Activated naive CD4-positive, alpha-beta T cell treated with anti-CD3 and anti-CD28 coated beads, Interleukin-2, amount 50 U/mL, for 72 hours (primary cell): ENCODE data around the gene GABBR1. TPM values are rescaled to one million over a fixed set of nuclear protein-coding genes. Genes with fewer than 3 reads are reported as not detected.

Experiments
- ATAC-seq, 2 donors: fragments of 150-1000 bp; cut with Tn5 transposase; 2 replicates each; pipeline ENCODE4 v1.10.0; 2021; ENCODE audit warnings: mild to moderate bottlenecking in 2 of 2, moderate library complexity in 2 of 2
- DNase-seq, 2 donors: peaks; one replicate each; pipeline ENCODE4 v3.0.0; 2021 to 2022; ENCODE audit warnings: low spot score in 2 of 2
- H3K27ac Mint-ChIP-seq, 2 donors: one replicate each; pipeline ENCODE4 v1.8.0; 2022; ENCODE audit warnings: mild to moderate bottlenecking in 2 of 2, mixed read lengths in 2 of 2
- H3K36me3 Mint-ChIP-seq, 2 donors: one replicate each; pipeline ENCODE4 v1.8.0; 2022; ENCODE audit warnings: mixed read lengths in 2 of 2
- H3K9me3 Mint-ChIP-seq, 2 donors: one replicate each; pipeline ENCODE4 v1.8.0; 2022; ENCODE audit warnings: mixed read lengths in 2 of 2
- total RNA-seq, 2 donors: library from RNA; stranded (reverse); gene quantifications; one replicate each; pipeline ENCODE4 v1.2.3, GENCODE V29; 2022

The GABBR1 gene
- total RNA-seq, 2 donors from 2014 or later, result 21.7 to 25.3 TPM

GRCh38 chr6:29528988-29529560 lies 103.9 kb downstream of the GABBR1 start:
- Mint-ChIP-seq H3K36me3 (no peaks in the 10 kb centered on the region), H3K9me3 (no peaks in the 10 kb centered on the region), H3K27ac (peak overlapping the region in 1 of 2 donors; percentile 89)
- ATAC-seq, result no peak
- no peak for DNase-seq

- ATAC-seq (no peak), DNase-seq (no peak)
- Mint-ChIP-seq H3K9me3 (no peaks in the 10 kb centered on the region), H3K27ac (peak overlapping the region in 1 of 2 donors; percentile 41), H3K36me3 (no peaks in the 10 kb centered on the region)
Measured at GRCh38 chr6:29528300-29528931, 104.6 kb downstream of the GABBR1 start.

- DNase-seq, result no peak
- no peaks in the 10 kb centered on the region for H3K9me3 Mint-ChIP-seq
- ATAC-seq, result no peak
- no peak overlapping the region for H3K27ac Mint-ChIP-seq
- no peaks in the 10 kb centered on the region for H3K36me3 Mint-ChIP-seq
Measured at GRCh38 chr6:29527564-29527963, 105.4 kb downstream of the GABBR1 start.

- Mint-ChIP-seq H3K27ac (no peak overlapping the region), H3K9me3 (no peaks in the 10 kb centered on the region), H3K36me3 (no peaks in the 10 kb centered on the region)
- DNase-seq, result no peak
- no peak for ATAC-seq
Measured at GRCh38 chr6:29527126-29527525, 105.9 kb downstream of the GABBR1 start.

- H3K9me3 Mint-ChIP-seq, result peaks cover 0 to 3% of the 10 kb centered on the region in 2 donors
- ATAC-seq (no peak), DNase-seq (no peak)
- H3K27ac Mint-ChIP-seq, result no peak overlapping the region
- no peaks in the 10 kb centered on the region for H3K36me3 Mint-ChIP-seq
Measured at GRCh38 chr6:29525311-29525639, 107.7 kb downstream of the GABBR1 start.

DNA sequence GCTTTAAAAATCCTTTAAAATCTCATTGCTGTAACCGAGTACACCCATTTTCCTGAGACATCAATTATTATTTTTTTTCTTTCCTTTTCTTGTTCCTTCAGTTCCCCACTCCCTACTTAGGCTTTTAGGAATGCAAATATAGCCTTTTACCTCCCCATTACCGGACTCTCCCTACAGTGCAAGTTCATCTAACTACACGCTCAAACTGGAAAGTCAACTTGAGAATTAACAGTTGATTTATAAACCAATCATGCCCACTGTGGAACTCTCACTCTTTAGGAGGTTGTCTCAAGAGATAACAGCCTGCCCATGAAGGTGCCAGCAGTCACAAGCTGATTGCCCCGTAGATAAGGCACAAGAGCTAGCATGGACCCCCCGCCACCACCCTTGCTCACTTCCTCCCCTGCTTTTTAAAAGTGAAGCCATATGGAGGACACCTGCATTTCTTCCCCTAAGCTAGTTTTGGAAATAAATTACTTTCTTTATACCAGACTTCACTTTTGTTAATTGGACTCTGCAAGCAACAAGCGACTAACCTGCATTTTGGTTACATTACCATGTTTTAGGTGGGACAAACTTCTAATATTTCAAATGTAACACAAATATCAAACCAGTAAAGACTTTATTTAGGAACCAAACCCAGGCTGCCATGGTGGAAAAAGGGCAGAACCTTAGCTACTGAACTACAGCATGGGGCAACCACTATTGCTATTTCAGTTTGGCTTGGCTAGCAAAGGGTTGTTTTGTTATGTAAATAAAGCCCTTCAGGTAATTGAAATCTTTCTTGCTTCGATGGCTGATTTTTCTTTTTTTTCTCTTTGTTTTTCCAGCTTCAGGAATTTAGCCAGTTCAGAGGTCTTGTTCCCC lies 108.3 kb downstream of the GABBR1 start:
- Mint-ChIP-seq H3K27ac (no peak overlapping the region), H3K9me3 (peaks cover 0 to 3% of the 10 kb centered on the region in 2 donors), H3K36me3 (no peaks in the 10 kb centered on the region)
- ATAC-seq (no peak), DNase-seq (no peak)

- no peak overlapping the region for H3K27ac Mint-ChIP-seq
- no peak for ATAC-seq
- DNase-seq, result no peak
- H3K36me3 Mint-ChIP-seq, result no peaks in the 10 kb centered on the region
- peaks cover 0 to 3% of the 10 kb centered on the region in 2 donors for H3K9me3 Mint-ChIP-seq
Measured at GRCh38 chr6:29524044-29524443, 108.9 kb downstream of the GABBR1 start.

DNA sequence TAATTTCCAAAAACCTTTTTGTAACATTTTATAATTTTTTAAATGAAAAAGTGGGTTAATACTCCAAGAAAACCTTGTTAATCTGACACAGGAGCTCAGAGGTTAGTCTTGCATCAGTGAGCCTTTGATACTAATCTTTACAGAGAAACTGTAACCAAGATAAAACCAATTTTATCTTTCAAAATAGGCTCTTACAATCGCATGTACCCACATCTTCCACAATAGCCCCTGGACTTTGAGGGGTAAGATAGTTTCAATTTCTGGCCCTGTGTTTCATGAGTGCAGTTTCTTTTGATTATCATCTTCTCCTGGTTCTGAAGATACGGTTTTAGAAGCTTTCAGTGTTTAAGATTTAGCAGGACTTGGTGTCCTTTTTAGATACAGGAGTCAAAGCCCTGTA lies 110.8 kb downstream of the GABBR1 start:
- ATAC-seq (no peak), DNase-seq (no peak)
- Mint-ChIP-seq H3K9me3 (peaks cover 0 to 3% of the 10 kb centered on the region in 2 donors), H3K27ac (no peak overlapping the region), H3K36me3 (no peaks in the 10 kb centered on the region)

GRCh38 chr6:29521006-29521680 lies 111.8 kb downstream of the GABBR1 start:
- DNase-seq (no peak), ATAC-seq (no peak)
- H3K9me3 Mint-ChIP-seq, result peaks cover 0 to 3% of the 10 kb centered on the region in 2 donors
- no peak overlapping the region for H3K27ac Mint-ChIP-seq
- H3K36me3 Mint-ChIP-seq, result no peaks in the 10 kb centered on the region

DNA sequence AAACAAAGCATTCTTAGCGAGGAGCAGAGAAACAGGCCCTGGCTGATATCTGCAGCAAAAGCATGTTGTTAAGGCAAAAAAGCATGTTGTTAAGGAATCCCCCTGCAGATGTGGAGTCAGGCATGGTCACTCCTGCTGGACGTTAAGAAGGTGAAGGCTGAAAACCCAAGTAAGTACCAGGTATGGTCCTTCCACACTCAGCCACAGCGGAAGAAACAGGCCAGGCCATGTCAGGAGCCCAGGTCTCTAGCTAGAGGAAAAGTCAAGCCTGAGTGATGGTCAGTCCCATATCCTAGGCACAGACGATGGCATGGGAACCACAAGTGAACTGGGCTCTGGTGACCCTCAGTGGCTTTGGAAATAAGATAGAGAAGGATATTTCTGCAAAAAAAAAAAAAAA lies 112.8 kb downstream of the GABBR1 start:
- ATAC-seq (no peak), DNase-seq (no peak)
- Mint-ChIP-seq H3K27ac (no peak overlapping the region), H3K36me3 (no peaks in the 10 kb centered on the region), H3K9me3 (peaks cover 0 to 3% of the 10 kb centered on the region in 2 donors)

- no peaks in the 10 kb centered on the region for H3K36me3 Mint-ChIP-seq
- ATAC-seq, result no peak
Measured at GRCh38 chr6:29519291-29520010, 113.5 kb downstream of the GABBR1 start.

DNA sequence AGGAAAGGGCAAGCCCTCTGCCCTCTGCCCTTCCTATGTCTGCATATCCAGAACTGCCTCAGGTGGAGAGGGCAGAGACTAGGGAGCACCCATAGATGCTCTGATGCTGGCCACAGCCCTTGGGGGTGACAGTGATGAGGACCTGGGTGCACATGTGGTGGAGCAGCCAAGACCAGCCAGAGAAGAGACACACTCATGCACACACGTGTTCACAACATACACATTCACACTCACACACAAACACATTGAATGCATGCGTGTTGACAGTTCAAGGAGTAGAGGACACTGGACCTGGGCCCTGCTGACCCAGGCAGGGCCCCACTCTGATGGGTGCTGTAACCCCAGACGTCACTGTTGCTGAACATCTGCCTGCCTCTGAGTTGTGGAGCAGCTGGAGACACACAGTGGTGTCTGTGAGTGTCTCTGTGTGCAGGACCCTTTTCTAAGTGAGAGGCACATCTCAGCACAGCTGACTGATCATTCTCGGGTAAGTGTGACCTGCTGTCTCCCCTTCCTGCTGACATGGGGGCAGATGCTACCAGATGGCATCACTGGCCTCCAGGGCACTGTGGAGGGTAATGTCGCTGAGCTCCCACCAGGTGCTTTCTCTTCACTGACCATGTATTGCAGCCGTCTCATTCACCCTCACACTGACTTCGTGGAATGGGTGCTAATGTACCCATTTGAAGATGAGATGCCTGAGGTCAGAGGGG lies 115.1 kb downstream of the GABBR1 start:
- ATAC-seq, result no peak
- Mint-ChIP-seq H3K27ac (no peak overlapping the region), H3K9me3 (peaks cover 0 to 3% of the 10 kb centered on the region in 2 donors), H3K36me3 (no peaks in the 10 kb centered on the region)
- no peak for DNase-seq

More at GRCh38 chr6:29519291-29520010, 113.5 kb downstream of the GABBR1 start:
- peaks cover 0 to 3% of the 10 kb centered on the region in 2 donors for H3K9me3 Mint-ChIP-seq
- DNase-seq, result no peak
- H3K27ac Mint-ChIP-seq, result no peak overlapping the region

DNA sequence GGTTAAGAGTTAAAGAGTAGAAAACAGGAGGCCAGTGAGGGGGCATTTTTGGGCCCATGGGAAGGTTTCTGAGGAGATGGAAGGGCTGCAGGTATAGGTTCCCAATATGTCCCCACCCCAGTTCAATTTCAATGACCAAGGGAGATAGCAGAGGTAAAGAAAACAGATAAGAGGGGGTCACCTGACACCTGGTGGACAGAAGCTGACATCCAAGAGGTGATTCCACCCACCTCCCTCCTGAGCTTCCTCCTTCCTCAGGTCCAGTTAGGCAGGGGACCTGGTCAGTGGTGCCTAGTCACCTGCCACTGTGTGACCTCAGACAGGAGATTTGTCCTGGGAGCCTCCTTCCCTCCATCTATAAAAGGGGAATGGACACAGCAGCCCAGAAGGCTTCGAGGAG lies 115.7 kb downstream of the GABBR1 start:
- Mint-ChIP-seq H3K36me3 (no peaks in the 10 kb centered on the region), H3K9me3 (peaks cover 0 to 3% of the 10 kb centered on the region in 2 donors), H3K27ac (no peak overlapping the region)
- ATAC-seq (no peak), DNase-seq (no peak)

DNA sequence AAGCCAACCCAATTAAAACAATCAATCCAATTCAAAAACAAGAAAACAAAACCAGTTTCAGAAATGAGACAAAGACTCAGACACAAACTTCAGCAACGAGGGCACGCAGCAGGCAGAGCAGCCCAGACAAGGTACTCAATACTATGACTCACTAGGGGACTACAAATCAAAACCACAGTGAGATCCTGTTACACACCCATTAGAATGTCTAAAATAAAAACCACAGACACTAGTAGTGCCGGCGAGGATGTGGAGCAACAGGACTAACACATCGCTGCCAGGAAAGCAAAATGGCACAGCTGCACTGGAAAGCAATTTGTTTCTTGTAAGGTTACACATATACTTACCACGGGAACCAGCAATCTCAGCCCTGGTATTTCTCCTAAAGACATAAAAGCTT lies 116.9 kb downstream of the GABBR1 start:
- no peaks in the 10 kb centered on the region for H3K9me3 Mint-ChIP-seq
- H3K27ac Mint-ChIP-seq, result no peak overlapping the region
- no peaks in the 10 kb centered on the region for H3K36me3 Mint-ChIP-seq
- peak in 1 of 2 donors; percentile 33 for DNase-seq
- ATAC-seq, result peak; percentile 99 to 100

GRCh38 chr6:29510746-29511300 lies 122.2 kb downstream of the GABBR1 start:
- no peaks in the 10 kb centered on the region for H3K9me3 Mint-ChIP-seq

GRCh38 chr6:29510202-29510601 lies 122.8 kb downstream of the GABBR1 start:
- no peaks in the 10 kb centered on the region for H3K9me3 Mint-ChIP-seq
- ATAC-seq, result no peak
- H3K27ac Mint-ChIP-seq, result no peak overlapping the region
- no peaks in the 10 kb centered on the region for H3K36me3 Mint-ChIP-seq
- DNase-seq, result no peak

More at GRCh38 chr6:29510746-29511300, 122.2 kb downstream of the GABBR1 start:
- Mint-ChIP-seq H3K36me3 (no peaks in the 10 kb centered on the region), H3K27ac (peak overlapping the region in 1 of 2 donors; percentile 0)
- ATAC-seq (no peak), DNase-seq (no peak)
